Renal pelvis (tissue), 12 donors: Measurements from ENCODE around the gene AREG. TPM values are rescaled to one million over a fixed set of nuclear protein-coding genes. Genes with fewer than 3 reads are reported as not detected.
"Not testable (repeated sequence)": the region's sequence is repeated elsewhere in the genome, so short reads cannot be mapped to it uniquely, and the experiment has no call there.

Experiments
- DNase-seq: peaks from one replicate; pipeline ENCODE4 v3.0.0-alpha.2; 2013
- long read RNA-seq, 16 experiments: transcript quantifications; one replicate each; lab custom pipeline, GENCODE V29; 2026
- polyA plus RNA-seq, 3 donors: library from polyadenylated mRNA; unstranded; fragments of 120-200 nt; gene quantifications; one replicate each; pipeline ENCODE4 v1.2.1, GENCODE V29; 2013; ENCODE audit not compliant: insufficient read length in 3 of 3

Gene AREG, protein sequence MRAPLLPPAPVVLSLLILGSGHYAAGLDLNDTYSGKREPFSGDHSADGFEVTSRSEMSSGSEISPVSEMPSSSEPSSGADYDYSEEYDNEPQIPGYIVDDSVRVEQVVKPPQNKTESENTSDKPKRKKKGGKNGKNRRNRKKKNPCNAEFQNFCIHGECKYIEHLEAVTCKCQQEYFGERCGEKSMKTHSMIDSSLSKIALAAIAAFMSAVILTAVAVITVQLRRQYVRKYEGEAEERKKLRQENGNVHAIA
- under 1 TPM in 1 of 3 donors, not detected in 2; 0.07 TPM for polyA plus RNA-seq
- long read RNA-seq, donor 1, partial matches to known transcripts: 0 of 1 reads
- long read RNA-seq, donor 1, other reads (novel, unspliced or antisense): 0 of 1 reads
- long read RNA-seq, donor 2: 0 reads
- long read RNA-seq, donor 3: 0 reads
- long read RNA-seq, donor 4: 0 reads
- long read RNA-seq, donor 5: 0 reads
- long read RNA-seq, donor 6: 0 reads
- long read RNA-seq, donor 7: 0 reads
- long read RNA-seq, donor 8, partial matches to known transcripts: 0 of 1 reads
- long read RNA-seq, donor 8, other reads (novel, unspliced or antisense): 0 of 1 reads
- long read RNA-seq, donor 9: 0 reads
- long read RNA-seq, donor 10: 0 reads
- long read RNA-seq, donor 11: 0 reads
- long read RNA-seq, donor 12, partial matches to known transcripts: 0 of 1 reads
- long read RNA-seq, donor 12, other reads (novel, unspliced or antisense): 0 of 1 reads
- long read RNA-seq, donor 13: 0 reads
- long read RNA-seq, donor 14: 0 reads
- long read RNA-seq, donor 15: 0 reads
- long read RNA-seq, donor 16: 0 reads

DNA sequence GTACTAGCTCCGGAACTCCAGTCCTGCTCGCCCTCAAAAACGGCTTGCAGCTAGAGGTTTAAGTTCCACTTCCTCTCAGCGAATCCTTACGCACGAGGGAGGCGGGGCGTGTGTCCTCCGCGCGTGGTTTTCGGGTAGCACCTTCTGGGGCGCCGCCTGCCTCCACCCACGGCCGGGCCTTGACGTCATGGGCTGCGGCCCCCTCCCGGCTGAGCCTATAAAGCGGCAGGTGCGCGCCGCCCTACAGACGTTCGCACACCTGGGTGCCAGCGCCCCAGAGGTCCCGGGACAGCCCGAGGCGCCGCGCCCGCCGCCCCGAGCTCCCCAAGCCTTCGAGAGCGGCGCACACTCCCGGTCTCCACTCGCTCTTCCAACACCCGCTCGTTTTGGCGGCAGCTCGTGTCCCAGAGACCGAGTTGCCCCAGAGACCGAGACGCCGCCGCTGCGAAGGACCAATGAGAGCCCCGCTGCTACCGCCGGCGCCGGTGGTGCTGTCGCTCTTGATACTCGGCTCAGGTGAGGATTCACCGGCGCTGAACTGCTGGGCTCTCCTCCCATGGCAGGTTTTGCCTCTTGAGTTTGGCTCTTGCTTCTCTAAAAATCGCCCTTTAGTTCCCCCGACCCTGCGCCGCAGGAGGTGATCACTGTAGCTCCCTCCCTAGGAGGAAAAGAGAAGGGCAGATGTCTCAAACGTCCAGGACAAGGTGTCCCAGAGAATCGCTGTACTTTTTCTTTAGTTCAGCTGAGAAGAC lies at the start of gene AREG:
AREG (plus strand) TSS at position 246 of the 752 bp plus-strand sequence; CDS start at position 456, 210 bp downstream.
- DNase-seq: peak; percentile 36

DNA sequence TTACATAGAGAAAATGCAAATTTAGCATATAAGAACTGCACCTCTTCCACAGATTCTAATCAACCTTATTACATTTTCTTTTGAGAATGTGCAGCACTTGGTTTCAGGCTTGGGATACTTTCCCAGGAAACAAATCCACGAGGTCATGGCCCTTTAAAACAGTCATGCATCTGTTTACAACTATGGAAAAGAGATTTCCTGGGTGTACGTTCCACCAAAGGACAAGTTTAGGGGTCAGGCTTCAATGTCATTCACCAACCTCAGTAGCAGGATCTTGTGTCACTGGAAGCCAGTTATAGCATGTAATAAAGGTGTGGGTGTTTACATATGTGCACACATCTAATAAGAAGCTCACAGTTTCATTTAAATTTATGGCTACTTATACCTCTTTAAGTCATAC lies 49.3 kb upstream of the AREG start:
- DNase-seq: no peak

DNA sequence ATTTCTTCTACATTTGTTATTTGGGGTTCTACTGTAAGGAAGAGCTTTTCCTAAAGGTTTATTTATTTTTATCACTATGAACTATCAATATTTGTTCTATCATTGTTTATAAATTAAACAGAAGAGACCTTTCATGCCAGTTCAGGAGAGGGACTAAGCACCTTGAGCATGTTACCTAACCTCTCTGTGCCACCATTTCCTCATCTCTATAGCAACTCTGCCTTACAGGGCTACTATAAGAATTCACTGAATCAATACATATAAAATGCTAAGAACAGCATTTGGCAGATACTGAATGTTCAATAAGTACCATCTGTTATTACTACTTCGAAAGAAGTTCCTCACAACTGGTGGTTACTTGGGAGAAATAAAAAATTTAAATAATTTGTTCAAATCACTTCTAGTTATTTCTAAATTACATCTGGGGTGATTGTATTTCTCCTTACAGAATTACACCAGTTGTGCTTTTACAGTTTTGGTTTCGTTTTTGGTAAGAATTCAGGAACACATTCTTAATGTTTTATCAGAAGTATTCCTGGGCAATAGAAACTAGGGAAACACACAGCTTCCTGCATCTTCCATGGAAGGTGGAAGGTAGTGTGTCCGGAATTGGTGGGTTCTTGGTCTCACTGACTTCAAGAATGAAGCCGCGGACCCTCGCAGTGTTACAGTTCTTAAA lies 47.0 kb upstream of the AREG start:
- DNase-seq: no peak

DNA sequence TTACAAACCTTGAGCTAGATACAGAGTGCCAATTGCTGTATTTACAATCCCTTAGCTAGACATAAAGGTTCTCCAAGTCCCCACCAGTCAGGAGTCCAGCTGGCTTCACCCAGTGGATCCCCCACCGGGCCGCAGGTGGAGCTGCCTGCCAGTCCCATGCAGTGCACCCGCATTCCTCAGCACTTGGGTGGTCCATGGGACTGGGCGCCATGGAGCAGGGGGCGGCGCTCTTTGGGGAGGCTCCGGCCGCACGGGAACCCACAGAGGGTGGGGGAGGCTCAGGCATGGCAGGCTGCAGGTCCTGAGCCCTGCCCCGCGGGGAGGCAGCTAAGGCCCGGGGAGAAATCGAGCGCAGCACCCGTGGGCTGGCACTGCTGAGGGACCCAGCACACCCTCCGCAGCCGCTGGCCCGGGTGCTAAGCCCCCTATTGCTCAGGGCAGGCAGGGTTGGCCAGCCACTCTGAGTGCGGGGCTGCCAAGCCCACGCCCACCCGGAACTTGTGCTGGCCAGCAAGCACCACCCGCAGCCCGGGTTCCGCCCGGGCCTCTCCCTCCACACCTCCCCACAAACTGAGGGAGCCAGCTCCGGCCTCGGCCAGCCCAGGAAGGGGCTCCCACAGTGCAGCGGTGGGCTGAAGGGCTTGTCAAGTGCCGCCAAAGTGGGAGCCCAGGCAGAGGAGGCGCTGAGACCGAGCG lies 45.9 kb upstream of the AREG start:
- not testable (repeated sequence) for DNase-seq

DNA sequence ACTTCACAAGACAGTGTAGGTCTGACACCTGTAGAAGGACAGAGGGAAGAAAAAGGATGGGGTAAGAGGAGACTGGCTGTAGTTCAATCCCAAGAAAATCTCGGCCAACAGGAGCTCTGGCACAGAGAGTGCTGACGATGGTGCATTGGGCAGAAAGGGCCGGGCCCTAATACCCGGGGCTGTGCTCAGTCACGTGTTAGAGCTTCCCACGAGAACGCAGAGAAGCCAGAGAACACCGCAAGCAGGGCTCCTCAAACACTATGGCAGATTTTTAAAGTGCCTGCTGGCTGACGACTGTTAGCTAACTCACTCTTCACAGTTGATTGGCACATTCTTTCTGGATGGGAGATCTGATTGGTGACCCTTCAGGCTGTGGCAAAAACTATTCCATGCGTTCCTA lies 44.5 kb upstream of the AREG start:
- DNase-seq: no peak

DNA sequence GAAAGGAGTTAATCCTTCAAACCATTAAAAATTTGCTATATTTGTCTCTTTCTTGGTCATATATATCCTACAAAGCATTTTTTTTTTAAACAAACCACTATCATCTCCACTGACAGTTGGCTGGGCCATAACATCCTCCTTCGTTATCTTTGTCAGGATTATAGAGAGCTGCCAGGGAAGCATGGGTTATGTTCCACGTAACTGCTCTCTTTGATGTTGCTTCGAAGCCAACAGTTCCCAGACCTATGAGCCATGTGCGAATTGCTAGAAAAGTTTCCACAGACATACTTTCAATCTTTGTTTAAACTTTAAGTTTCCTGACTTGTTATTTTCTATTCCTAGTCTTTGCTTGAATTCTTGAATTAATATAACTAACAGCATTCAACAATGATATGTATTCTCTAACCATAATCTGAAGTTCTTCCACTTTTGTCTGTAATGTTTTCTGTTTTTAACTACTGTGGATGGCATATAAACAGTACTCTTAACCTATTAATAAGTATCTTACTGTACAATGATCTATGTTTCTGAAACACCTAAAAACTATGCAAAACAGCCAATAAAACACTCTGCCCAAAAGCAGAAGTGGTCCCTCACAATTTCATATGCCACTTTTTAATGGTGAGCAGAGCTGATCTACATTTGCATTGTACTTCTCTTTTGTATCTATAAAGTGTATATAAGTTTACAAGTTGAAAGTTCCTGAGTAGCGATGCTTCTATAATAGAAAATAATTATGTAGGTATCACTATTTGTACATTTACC lies 42.1 kb upstream of the AREG start:
- DNase-seq: no peak

DNA sequence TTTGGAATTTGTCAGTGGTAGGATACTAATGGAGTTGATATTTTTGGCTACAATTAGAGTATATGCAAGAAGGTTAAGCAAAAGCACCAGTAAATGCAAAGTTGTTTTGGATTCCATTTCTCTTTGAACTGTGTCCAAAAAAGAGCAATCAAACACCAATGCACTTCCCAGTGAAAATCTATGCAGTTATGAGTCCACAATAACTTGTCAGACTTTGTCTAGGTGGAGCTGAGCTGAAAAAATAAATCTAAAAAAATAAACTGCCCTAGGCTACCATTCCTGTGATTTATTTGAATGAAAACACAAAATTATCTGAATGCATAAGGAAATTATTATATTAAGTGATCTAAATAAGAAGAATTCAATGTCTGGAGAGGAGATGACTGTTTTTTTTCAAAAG lies 37.0 kb upstream of the AREG start:
- no peak for DNase-seq

DNA sequence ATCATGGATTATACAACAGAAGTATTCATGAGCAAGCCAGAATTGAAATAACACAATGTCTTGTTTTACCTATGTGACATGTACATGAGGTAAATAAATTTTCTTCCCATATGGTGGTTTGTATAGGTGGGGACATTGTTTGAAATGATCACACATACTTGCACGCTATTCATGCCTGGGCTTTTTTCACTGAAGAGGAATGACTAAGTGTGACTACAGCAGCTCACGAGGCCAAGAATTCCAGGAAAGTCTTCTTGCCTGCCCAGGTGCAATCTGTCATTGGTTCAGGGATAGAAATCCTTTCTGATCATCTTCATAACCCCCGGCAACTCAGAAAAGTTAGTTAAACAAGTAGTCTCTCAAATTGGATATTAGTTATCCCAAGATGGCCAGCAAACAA lies 36.3 kb upstream of the AREG start:
- no peak for DNase-seq

DNA sequence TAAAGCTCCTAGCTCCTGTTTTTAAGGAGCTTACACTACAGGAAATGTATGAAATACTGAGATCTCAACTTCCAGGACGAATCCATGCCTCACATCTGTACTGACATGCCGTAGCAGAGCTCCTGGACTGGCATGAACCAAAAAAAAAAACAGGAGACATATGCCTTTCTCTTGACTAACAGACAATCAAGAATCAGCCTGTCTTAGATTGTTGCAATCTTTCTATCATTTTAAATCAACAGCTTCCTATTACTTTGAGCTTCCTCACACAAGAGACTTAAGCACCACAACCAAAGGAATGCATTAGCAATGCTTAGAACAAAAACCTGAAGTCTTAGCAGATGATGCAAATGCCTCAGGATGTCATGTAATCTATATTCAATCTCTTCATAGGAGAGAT lies 34.7 kb upstream of the AREG start:
- no peak for DNase-seq

DNA sequence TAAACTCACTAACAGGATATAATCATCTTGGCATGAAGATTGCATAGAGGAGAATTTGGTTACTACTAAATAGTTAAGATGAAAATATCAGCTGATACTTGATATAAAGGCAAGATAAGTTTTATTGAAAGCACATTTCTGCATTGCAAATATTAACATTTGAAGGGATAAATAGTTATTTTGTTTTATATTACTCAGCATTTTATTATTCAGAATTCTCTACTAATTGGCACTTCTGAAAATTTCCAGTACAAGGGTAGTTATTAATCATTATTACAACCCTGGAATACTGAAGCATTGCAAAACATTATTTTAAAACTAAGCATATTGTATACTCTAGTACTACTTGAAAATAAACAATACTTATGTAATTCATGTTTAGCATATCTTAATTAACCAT lies 32.7 kb upstream of the AREG start:
- no peak for DNase-seq

DNA sequence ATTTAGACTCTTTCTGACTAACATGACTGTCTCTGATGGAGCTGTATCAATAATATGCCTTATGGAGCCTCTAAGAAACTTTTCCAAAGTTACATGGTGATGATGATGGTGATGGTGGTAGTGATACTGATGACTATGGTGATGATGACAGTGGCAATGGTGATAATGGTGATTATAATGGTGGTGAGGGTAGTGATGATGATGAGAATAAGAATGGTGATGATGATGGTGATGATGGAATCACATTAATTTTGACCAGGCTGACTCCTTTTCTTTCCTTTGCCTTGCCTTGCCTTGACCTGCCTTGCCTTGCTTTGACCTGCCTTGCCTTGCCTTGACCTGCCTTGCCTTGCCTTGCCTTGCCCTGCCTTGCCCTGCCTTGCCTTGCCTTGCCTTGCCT lies 31.7 kb upstream of the AREG start:
- no peak for DNase-seq

DNA sequence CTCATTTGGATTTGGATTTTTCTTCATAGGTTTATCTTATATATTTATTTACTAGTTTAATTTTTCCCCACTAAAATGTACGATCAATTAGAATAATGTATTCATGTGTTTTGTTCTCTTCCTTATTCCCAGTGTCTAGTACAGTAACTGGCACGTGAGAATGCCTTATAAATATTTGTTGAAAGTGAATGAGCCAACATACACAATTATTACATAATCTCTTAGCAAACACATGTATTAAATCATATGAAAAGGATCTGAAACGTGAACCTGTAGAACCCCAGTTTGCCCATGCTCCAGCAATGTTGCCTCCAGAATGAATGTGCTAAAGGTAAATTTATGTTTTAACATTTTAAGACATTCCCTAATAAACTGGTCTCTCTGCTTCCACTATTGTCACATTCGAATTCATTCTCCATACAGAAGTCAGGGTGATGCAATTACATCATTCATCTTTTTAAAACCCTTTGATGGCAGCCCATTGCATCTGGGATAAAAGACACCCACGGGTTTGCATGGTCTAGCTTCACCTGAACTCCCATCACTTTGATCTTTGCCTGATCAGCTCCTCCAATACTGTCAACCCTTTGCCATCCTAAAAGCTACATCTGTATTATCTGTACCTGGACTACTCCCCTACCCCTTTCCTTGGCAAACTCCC lies 30.7 kb upstream of the AREG start:
- no peak for DNase-seq

DNA sequence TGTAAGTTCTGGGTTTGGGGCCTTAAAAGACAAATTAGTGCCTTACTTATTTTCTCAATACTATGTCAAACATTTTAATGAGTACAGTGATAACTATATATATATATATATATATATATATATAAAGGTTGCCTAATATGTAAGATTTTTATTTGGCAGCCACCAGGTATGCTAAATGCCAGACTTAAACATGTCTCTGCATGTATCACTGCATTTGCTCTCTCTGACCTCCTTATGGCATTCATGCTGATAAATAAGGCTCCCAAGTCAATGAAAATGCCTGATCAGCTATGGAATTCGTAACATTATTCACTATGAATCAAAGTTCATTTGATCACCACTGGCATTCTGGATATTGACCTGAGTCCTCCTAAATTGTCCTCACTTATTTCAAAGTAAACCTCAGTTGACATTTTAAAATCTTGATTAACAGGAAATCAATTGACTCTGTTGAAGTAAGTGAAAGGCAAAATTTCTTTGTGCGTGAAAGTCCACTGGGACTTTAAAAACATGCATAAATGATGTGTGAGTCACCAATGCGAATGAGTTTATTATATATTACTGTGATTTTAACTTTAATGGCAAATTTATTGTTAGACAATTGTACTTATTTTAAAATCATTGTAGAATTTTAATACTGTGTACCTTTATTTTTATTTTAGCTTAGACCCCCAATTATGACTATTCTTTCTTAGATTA lies 29.2 kb upstream of the AREG start:
- DNase-seq: no peak

DNA sequence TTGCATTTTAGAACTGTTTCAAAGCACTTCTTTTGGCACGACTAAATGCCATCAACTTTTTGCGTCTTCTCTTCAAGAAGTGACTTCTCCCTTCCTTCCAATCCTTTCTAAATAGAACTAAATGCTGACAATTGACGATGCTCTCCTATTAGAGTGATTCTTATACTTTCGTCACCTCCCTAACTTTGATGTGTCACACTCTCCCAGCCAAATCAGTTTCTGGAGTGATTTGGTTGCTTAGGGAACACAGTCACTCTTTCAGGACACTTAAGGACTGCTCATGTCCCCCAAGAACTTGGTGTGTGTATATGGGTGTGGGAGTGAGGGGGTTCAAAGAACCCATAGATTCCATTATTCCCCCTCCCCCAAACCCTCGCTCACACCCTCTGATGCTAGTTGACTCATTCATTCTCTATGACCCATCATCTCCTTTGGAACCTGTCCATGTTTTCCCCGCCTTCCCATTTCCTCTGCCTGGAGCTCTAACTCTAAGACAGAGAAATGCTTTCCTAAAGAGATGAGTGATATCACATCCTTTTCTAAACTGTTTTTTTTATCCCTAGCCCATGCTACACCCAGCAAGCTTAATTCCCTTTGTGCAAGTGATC lies 26.8 kb upstream of the AREG start:
- no peak for DNase-seq

DNA sequence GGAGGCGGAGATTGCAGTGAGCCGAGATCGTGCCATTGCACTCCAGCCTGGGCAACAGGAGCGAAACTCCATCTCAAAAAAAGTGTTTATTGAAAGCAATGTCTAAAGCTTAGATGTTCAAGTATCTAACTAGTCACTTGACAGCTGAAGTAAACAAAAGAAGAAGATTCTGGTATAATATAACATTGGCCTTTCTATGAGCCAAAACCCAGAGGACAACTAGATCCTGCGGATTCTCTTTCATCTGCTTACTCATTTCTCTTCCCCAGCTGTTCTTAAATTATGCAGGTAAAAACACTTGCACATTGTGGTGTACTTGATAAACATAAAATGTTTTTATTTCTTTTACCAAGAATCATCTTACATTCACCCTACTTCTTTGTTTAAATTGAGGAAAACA lies 24.1 kb upstream of the AREG start:
- no peak for DNase-seq

DNA sequence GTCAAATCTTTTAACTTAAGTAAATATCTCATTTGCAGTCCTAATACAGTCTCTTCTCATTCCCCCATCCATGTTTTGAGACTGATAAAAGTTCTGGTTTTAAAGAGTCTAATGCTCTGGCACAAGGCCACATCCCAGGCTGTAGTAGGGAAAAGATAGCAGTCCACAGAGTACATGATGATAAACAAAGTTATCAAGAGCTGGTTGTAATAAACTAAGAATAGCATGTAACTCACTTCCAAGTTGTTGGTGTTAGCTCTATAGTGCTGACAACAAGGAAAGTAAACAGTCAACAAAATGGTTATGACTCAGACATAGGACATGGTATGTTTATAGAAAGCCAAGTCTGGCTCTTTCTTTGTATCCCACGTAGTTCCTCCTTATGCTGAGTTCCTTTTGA lies 21.8 kb upstream of the AREG start:
- no peak for DNase-seq

DNA sequence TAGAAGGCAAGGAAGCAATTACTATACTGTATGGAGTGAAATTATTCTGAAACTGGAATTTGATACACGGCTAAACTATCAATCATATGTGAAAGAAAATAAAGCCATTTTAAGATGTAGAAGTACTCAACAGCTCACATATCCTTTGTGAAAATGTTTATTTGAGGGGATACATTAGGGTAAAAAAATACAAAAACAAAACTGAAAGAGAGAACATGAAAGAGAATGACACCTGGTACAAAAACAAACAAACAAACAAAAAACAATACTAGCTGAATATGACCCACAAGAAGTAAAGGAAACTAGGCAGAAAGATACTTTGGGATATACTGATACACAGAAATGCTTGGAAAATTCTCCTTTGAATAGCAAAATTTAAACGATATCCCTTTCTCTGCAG lies 20.8 kb upstream of the AREG start:
- no peak for DNase-seq

DNA sequence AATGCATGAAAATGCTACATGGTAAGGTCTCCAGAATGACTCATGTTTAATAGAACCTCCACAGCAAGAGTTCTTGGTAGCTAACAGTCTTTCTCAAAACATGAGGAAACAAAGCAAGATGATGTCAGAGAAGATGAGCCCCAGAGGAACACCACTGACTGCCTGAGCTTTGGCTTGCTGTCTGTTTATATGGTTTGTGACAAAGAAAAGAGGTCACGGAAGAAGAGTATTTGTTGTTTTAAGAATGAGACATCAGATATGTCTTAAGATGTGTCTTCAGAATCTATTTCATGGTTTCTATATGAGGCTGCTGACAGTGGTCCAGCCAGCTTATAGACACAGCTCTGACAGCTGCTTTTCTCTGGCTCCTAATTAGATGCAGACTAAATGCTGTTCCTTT lies 18.8 kb upstream of the AREG start:
- DNase-seq: no peak

DNA sequence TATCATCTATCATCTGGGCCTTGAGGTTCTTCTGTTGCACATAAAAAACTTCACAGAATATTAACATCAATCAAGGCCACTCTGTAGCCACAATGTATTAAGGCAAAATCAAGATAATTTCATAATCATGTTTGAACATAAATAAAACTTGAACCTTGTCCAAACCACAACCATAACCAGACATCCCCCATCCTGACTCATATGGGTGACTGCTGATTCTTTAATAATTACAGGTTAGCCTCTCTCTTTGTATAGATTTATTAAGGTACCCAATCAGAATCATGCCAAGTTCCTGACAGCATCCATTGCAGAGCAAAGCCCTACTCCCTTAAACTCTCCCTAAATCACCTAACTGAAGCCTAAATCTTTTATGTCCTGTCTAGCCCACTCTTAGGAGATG lies 16.7 kb upstream of the AREG start:
- no peak for DNase-seq
